DMS114 treated with DMSO at 0.1 percent for 48 hours (cell line): Measurements from ENCODE around the gene SIGLEC14.
A peak's percentile ranks its signal among the peaks of the same experiment; 100 is the strongest.
"Not testable (repeated sequence)": the region's sequence is repeated elsewhere in the genome, so short reads cannot be mapped to it uniquely, and the experiment has no call there.

ENCODE experiments used
- DNase-seq: peaks from one replicate; lab custom pipeline; 2025; ENCODE audit not compliant: unreplicated experiment; lab: John Stamatoyannopoulos, UW

The SIGLEC14 gene

DNA sequence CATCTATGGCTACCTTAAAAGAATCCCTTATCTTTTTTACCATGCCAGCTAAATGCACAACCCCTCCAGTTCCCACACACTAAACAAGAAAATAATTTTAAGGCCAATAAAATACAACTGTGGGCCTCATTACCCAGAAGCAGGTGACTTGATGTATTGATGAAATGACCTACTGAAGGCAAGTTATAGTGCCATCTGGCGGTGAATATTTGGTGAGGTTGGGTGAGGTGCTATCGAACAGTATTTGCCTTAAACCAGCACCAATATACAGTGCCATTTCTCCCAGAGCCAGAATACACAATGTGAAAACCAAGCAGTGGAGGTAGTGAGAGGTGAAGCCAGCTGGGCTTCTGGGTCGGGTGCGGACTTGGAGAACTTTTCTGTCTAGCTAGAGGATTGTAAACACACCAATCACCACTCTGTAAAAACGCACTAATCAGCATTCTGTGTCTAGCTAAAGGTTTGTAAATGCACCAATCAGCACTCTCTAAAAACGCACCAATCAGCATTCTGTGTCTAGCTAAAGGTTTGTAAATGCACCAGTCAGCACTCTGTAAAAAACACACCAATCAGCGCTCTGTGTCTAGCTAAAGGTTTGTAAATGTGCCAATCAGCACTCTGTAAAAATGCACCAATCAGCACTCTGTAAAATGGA, 29.4 kb upstream of the SIGLEC14 start:
- not testable (repeated sequence) for DNase-seq

DNA sequence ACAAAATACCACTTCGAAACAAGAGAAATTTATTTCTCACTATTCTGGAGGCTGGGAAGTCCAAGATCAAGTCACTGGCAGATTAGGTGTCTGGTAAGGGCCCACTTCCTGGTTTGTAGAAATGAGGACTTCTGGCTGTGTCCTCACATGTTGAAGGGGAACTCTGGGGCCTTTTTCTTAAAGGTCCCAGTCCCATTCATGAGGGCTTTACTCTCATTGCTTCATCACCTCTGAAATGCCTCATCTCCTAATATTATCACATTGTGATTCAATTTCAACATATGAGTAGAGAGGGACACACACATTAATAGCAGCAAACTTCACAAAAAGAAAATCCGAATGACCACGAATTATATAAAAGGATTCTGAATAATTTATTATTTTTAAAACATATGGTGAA, 21.6 kb upstream of the SIGLEC14 start:
- DNase-seq = no peak

DNA sequence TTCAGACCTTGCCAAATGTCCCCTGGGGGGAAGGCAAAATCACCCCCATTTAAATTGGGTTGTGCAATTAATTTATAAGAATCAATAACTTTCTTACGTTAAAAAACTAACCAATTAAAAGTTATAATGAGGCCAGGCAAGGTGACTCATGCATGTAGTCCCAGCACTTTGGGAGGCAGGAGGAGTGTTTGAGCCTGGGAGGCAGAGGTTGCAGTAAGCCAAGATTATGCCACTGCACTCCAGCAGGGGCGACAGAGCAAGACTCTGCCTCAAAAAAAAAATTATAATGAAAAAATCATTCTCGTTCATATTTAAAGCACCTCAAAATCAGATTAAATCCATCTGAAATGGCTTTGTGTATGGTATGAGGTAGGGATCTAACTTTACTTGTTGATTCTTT, 18.4 kb upstream of the SIGLEC14 start:
- no peak for DNase-seq

- no peak for DNase-seq
These were observed 17.5 kb upstream of the SIGLEC14 start for GRCh38 chr19:51664131-51664530.

DNA sequence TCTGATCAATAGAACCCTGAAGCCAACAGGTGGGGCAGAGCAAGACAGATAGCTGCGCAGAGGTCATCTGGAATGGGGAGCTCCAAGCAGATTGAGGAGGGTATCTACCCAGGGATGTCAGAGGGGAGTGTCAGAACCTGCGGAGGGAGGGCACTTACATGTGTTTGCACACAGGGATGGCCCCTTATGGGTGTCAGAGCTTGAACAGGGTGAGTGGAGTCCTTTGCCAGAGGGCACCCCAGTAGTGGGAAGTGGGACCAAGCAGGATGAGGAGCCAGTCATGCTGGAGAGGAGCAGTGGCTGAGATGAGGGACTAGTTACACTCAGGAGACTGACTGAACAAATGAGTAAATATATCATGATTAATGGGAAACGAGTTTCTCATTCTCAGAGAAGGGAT, 17.0 kb upstream of the SIGLEC14 start:
- no peak for DNase-seq

GRCh38 chr19:51660975-51661600, 14.5 kb upstream of the SIGLEC14 start:
- DNase-seq = peak; percentile 54

DNA sequence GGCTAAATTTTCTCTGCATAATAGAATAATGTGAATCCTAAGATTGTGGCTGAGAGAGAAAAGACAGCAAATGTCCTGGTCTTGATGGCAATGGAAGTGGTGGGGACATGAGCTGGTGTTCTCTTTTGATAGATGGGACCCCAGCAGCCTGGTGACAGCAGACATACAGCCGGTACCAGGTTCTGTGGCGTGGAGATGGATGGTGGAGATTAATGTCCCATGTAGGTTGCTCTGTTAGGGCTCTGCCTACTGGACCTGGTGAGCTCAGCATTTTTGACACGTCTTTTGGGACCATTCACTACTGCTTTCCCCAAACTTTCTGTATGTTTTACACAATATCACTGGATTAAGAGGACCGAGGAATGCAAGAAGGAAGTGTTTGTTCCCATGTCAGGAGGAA, 8.2 kb upstream of the SIGLEC14 start:
- DNase-seq = no peak

- DNase-seq = no peak
These were observed 6.5 kb upstream of the SIGLEC14 start for GRCh38 chr19:51653162-51653561.

- no peak for DNase-seq
These were observed 5.6 kb upstream of the SIGLEC14 start for GRCh38 chr19:51652266-51652665.

GRCh38 chr19:51651216-51651846, 4.7 kb upstream of the SIGLEC14 start:
- no peak for DNase-seq

DNA sequence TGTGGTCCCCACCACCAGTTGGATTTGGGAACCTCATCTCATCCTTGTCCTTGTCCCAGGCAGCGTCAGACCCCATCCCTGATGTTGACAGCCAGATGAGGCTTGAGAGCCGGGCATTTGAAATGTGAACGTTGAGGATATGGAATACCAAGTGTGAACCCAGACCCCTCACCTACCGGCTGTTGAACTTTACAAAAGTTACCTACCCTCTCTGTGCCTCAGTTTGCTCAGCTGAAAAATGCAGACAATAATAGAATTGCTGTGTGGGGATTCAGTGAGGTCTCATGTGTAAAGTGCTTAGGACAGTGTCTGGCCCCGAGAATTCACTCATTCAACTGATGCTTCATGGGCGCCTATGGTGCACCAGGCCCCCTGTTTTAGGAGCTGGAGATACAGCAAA, 693 bp upstream of the SIGLEC14 start:
- no peak for DNase-seq

- DNase-seq = no peak
These were observed 1.9 kb downstream of the SIGLEC14 start for GRCh38 chr19:51644636-51645271.

DNA sequence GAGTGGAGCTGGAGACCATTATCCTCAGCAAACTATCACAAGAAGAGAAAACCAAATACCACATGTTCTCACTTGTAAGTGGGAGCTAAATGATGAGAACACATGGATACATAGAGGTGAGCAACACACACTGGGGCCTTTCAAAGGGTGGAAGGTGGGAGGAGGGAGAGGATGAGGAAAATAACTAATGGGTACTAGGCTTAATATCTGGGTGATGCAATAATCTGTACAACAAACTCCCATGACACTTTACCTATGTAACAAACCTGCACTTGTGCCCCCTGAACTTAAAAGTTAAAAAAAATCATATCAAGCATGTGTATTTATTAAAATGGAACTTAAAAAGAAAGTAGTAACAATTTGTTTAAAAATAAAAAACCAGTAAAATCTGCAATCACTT, 5.0 kb downstream of the SIGLEC14 start:
- no peak for DNase-seq

- DNase-seq = no peak
These were observed 6.2 kb downstream of the SIGLEC14 start for GRCh38 chr19:51640386-51640785.

DNA sequence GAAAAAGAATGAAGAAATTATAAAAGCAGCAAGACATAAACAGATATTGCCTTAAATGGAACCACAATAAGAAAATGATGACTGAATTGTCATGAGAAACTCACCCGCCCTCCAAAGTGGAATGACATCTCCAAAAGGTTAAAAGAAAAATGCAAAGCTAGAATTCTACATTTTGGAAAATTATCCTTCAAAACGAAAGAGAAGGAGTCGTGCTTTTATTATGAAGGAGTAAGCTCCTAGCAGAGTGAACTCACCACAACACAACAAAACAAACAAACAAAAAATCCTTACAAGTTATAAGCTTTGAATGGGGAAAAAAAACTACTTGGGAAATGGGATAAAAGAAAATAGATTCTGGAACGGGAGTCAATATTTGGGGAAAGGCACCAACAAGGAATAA, 6.7 kb downstream of the SIGLEC14 start:
- DNase-seq = no peak

- peak; percentile 6 for DNase-seq
These were observed 9.2 kb downstream of the SIGLEC14 start for GRCh38 chr19:51637362-51637978.

DNA sequence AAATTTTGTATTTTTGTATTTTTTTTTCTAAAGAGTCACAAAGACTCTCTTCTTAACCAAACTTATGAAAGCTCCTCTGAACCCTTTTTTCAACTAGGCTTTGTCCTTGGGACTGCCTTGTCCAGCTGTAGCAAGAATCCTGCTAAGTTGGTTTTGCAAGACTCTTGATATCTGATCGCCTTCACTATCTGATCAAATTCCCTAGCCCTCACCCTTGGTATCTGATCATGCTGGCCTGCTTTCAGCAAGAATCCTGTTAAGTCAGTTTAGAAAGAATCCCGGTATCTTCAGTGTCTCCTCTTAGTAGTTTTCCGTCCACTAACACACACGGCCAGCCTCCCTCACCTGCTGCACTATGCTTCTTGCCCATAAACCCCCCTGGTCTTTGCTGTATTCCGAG, 14.5 kb downstream of the SIGLEC14 start:
- no peak for DNase-seq

DNA sequence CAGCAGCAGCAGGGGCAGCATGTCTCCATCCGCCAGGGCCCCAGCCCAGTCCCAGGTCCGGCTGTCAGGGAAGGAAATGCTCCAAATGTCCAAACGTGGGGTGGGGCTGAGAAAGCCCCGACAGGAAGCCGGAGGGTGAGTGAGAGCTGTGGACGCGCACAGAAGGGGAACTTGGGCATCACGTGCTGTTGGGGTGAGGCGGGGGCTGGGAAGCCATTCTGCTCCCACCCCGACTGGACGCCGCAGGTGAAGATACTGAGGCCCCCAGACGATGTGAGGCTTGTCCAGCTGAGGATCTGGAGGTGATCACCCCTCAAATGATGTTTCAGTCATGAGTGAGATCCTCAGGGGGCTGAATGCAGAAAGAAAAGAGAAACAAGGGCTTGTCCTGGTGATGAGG, 16.3 kb downstream of the SIGLEC14 start, which contains the start of gene SIGLEC5:
Gene SIGLEC5, minus strand, starts transcription at position 87 of the 400 bp plus-strand sequence. Its CDS starts 66 bp downstream, at position 21.
- not testable (repeated sequence) for DNase-seq

DNA sequence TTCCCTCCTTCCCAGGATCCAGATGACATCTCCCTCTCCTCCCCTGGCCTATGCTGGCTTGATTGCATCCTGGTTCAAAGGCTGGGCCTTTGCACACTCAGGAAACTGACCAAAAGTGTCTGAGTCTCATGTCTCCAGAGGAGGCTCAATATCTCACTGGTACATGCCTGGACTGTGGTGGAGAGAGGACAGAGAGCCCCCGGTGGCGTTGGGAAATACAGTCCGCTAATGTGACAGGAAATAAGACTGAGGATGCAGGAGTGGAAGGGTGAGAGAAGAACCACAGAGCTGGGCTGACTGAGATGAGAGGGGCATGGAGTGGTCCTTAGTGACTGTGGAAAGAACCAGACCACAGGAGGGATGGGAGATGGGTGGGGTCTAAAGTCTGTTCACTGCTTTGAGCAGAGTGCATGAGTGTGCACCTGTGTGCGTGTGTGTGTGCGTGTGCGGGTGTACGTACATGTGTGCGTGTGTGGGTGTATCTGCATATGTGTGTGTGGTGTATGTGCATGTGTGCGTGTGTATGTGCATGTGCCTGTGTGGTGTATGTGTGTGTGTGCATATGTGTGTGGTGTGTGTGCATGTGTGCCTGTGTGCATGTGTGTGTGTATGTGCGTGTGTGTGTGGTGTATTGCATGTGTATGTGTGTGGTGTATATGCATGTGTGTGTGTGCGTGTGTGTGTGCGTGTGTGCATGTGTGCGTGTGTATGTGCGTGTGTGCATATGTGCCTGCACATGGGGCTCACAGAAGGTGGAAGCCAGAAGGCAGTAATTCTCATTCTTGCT, 18.3 kb downstream of the SIGLEC14 start:
- DNase-seq = no peak

DNA sequence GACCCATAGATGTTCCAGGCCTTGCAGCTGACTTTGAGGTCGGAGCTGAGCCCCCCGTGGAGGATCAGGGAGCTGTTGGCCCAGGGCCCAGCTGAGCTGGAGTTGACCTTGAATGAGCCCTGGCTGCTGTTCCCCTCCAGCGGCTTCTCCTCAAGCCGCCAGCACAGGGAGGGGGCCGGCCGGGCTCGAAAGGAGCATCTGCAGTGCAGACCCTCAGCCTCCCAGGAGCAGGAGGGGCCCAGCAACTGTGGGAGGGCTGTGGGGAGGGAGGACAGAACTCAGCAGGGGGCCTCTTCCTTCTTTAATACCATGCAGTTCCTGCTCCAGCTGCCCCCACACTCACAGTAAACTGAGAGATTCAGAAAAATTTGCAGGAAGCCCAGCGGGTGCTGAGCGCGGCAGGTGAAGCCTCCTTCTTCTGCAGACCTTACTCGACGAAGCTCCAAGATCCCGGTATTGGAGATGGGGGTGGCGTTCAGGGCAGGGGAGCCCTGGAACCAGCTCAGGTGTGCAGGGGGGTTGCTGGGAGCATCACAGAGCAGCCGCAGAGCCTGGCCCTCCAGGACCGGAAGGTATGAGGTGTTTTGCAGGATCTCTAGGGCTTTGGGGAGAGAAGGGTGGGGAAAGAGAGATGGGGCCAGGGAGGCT, 19.0 kb downstream of the SIGLEC14 start:
- no peak for DNase-seq
